Right ventricle myocardium superior (tissue), 1 donor: Measurements from ENCODE around the gene XDH. TPM values are rescaled to one million over a fixed set of nuclear protein-coding genes. Genes with fewer than 3 reads are reported as not detected.

Source experiments
- ATAC-seq: fragments of 200-7000 bp; cut with Tn5 transposase; one replicate; pipeline ENCODE4 v1.9.1; 2020; ENCODE audit warnings: mild to moderate bottlenecking; ENCODE audit not compliant: poor library complexity
- DNase-seq: peaks from one replicate; pipeline ENCODE4 v3.0.0-alpha.2; 2020
- intact Hi-C: fragments of 100-400 bp; cut with DNase I; formaldehyde crosslinking; loops from one replicate; pipeline ENCODE4 v1.11.2; 2022
- long read RNA-seq: library from polyadenylated mRNA; unstranded; transcript quantifications from one replicate; pipeline ENCODE4 v2.0.0, GENCODE V29; 2021
- total RNA-seq: library from RNA; stranded (reverse); fragmentation: NEBNext Ultra II Directional; extraction: Animal tissue kit (Norgen Biotek cat#: 25700); gene quantifications from one replicate; pipeline ENCODE4 v1.2.1, GENCODE V29; 2021
- donor health status: DM: no; HTN: yes; CAD: no; lungs with severe emphysema.

The XDH gene
- total RNA-seq: 0.13 TPM
- long read RNA-seq, partial matches to known transcripts: 1 of 1 reads
- long read RNA-seq, other reads (novel, unspliced or antisense): 0 of 1 reads

DNA sequence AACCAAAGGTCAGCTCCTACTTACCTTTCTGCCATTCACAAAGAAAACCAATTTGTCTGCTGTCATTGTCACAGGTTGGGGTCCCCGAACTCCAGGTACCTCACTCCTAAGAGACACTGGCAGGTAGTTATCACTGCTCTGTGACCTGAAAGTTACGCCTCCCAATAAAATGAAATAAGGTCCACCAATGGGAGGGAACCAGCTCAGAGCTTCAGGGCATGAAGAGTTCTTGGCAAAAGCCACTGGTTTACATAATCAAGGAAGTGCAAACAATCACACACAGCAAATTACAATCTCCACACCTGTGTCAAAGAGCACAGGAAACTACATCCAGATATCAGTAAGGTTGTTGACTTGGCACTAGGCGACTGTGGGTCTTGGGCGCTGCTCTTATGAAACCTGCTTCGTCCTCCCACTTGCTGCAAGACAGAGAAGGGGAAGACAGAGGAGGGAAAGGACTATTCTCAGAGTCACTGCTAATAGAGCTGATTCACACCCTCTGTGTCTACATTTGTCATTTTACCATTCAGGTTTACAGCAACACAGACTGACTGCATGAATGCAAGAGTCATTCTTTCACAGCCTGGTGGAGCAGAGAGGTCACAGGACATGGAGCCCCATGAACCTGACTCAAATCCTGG lies at the start of gene XDH:
TSS of gene XDH (minus strand) at position 142 of the 641 bp plus-strand sequence. CDS start at position 66, 76 bp downstream.
- DNase-seq: no peak
- intact Hi-C loops: no loop called here
- peak; percentile 25 for ATAC-seq

DNA sequence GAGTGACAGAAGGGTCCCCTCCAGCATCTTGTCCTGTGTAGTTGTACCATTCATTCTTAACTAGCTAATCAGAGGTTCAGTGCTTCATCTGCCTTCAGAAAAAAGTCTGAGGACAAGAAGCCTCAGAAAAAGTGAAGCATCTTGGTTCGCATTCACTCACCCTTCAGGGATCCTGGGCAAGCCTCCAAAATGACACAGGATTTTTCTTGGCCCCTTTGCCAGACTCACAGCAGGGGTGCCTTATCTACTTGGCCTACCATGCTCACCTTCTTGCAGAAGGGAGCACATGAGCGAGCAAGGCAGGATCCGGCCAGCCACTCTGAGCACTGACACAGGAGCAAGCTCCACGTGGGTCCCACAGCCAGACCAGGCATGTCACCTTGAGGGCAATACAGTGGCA lies 43.1 kb upstream of the XDH start:
- DNase-seq (no peak), ATAC-seq (no peak)
- intact Hi-C loops: no loop called here

DNA sequence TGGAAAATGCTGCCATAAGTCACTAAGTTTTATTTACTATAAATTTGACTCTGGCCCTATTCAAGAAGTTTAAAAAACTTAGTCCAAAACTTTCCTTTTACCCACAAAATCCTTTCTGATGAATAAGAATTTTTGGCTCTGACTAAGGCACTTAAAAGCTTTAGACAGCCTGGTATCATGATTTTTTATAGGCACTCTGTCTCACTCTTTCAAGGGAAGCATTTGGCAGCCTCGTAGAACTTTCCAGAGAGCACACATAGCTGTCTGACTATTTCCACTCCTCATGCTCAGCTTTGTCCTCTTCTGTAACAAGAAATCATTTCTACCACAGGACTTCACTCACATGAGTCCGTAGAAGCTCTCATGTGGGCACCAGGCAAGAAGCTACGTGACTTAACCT lies 32.3 kb upstream of the XDH start:
- DNase-seq: no peak

GRCh38 chr2:31442376-31442775 lies 27.8 kb upstream of the XDH start:
- intact Hi-C loops: no loop called here
- no peak for ATAC-seq

More for the DNA sequence above, 32.3 kb upstream of the XDH start:
- intact Hi-C loops: no loop called here
- ATAC-seq: no peak

DNA sequence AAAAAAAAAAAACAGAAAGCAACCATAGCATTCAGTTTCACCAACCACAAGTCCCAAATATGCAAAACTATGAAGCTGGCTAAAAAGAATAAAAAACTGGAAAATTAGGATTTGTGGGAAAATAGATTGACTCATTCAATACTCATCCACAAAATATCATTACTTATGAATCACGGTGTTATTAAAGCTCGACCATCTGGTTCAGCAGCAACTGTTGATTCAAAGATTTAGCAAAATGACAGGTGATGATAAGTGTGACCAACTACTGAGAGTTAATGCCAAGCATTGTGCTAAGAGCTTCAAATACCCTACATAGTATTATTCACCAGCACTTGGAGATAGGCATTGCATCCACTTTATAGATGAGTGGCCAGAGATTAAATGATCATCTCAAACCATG lies 26.2 kb upstream of the XDH start:
- intact Hi-C loops: no loop called here
- ATAC-seq: no peak

More at GRCh38 chr2:31442376-31442775, 27.8 kb upstream of the XDH start:
- no peak for DNase-seq

GRCh38 chr2:31434911-31435310 lies 20.4 kb upstream of the XDH start:
- intact Hi-C loops: no loop called here
- DNase-seq (no peak), ATAC-seq (no peak)

More for the DNA sequence above, 26.2 kb upstream of the XDH start:
- no peak for DNase-seq

DNA sequence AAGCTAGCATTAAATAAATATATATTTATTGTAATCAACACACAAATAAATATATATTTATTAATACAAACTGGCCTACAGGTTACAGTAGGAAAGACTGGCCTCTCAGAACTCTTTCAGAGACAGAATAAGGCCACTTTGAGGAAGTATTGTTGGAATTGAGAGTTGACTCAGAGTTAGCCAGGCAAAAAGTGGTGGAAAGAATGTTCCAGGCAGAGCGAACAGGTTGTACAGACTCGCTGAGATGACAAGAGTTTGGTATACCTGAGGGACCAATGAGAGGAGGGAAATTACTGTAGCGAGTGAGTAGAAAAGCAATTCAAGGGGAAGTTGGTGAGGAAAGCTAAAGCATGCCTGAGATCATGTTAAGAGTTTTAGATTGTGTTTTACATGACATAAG lies 19.0 kb upstream of the XDH start:
- DNase-seq (no peak), ATAC-seq (no peak)
- intact Hi-C loops: no loop called here

- intact Hi-C loops: no loop called here
- no peak for ATAC-seq
- no peak for DNase-seq
These were observed 16.1 kb upstream of the XDH start for GRCh38 chr2:31430439-31431165.

DNA sequence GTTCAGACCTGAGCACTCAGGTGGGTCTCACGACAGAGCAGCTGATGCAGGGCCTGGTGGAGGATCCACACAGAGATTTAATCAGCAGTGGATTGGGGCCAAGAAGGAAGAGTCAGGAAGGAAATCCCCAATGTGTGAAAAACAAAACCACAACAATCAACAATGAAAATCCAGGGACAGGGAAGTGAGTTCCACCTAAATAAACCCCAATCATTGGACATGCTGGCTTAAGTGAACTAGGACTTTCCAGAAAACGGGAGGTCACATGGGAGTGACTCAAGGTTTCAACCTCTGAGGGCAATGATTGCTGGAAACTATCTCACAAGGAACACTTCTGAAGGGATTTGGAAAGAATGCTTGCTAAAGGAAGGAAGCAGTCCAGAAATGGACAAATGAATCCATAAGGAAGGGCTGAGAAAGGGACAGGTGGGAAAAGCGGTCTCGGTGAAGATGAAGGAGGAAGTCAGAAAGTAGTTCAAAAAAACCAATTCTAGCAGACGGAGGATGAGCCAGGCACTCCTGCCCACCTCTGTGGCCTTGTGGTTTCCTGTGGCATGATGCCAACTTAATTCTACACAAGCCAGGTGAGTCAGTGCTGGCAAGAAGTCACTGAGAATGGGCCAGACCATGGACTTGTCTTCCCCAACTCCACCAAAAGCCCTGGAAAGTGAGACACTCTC lies 15.4 kb upstream of the XDH start:
- DNase-seq: no peak
- intact Hi-C loops: no loop called here

GRCh38 chr2:31429040-31429439 lies 14.5 kb upstream of the XDH start:
- ATAC-seq (no peak), DNase-seq (no peak)
- intact Hi-C loops: no loop called here

More for the DNA sequence above, 15.4 kb upstream of the XDH start:
- ATAC-seq: no peak

DNA sequence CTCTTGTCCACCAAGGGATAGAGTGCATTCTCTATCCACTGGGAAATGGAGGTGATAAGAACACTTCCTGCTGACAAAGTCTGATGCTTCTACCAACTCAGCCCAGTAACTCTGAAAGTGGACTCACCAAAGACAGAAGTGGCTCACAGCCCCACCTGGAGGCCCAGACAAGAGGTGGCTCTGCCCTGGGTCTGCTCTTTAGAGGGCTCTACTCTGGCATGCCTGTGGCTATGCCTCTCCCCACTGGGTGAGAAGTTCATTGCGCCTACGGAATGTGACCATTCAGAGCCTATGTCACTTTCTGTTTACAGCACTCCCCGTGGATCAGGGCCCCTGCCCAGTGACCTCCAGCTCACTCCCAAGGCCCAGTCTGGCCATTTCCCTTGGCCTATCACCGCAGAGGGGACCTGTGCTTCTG lies 13.5 kb upstream of the XDH start:
- DNase-seq (no peak), ATAC-seq (no peak)
- intact Hi-C loops: no loop called here

DNA sequence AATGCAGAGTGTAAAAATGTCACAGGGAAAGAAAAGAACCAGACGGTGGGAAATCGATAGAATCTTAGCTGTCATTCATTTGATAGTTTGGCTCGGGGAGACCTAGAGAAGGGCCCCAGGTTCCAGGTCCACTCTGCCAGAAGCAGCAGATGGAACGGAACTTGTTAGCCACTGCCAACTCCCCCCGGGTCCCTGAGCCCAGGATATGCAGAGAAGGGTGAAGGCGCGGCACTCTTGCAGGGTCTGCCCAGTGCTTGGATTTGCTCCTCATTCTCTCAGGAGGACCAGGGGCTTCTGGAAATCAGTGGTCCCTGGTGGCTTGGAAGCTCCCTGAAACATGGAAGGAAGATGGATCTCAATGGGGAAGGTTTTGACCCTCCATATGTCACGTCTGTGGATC lies 11.6 kb upstream of the XDH start:
- ATAC-seq (no peak), DNase-seq (no peak)
- intact Hi-C loops: no loop called here

- ATAC-seq: no peak
- no peak for DNase-seq
- intact Hi-C loops: no loop called here
These were observed 7.1 kb upstream of the XDH start for GRCh38 chr2:31421634-31422033.

DNA sequence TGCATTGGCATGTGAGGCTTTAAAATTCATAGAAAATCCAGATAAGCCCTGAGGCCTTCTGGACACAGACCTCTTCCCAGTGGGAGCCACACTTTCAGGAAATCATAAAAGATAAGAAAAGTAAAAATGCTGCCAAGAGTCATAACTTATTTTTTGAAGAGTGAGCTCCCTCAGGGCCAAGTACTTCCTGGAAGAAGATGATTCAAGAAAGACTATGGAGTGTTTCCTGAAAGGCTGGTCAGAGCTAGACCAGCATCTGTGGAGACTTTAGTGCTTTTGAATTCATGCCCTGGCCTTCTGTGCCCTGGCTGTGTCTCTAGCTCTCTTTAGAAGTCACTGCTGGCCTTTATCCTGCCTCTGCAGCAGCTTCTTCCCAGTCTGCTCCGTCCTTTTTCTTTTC lies 6.4 kb upstream of the XDH start:
- no peak for ATAC-seq
- intact Hi-C loops: no loop called here
- DNase-seq: no peak

DNA sequence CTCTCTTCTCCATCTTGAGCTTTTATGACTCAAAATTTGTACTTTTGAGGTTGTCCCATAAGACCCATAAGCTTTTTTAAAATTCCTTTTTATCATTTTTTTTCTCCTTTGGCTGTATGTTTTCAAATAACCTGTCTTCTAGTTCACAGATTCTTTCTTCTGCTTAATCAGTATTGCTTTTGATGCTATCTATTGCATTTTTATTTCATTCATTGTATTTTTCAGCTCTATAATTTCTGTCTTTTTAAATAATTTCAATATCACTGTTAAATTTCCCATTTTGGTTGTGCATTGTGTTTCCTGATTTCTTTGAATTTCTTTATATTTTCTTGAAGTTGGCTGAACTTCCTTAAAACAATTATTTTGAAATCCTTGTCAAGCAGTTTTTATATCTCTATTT lies 4.8 kb upstream of the XDH start:
- intact Hi-C loops: no loop called here
- DNase-seq: no peak
- no peak for ATAC-seq

- DNase-seq (no peak), ATAC-seq (no peak)
- intact Hi-C loops: no loop called here
These were observed 879 bp upstream of the XDH start for GRCh38 chr2:31415421-31415820.

GRCh38 chr2:31413862-31414550 lies 536 bp downstream of the XDH start:
- DNase-seq (no peak), ATAC-seq (peak; percentile 29)
- intact Hi-C loops: no loop called here

DNA sequence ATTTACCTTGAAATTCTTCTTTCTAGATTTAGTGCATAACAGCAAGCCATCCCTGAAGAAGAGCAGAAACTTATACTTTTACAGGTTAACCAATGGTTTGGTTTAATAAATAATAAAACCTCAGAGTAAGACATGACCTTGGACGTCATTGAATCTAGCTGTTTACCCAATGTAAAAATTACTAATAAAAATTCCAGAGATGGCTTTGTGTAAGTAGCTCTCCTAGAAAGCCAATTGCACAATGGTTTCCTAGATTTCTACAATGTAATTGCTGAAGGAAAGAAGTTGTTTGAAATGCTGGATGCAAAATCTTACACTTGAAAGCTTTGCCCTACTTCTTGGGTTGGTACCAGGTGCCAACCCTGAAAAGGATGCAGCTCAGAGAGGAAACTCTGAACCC lies 1.5 kb downstream of the XDH start:
- DNase-seq: no peak
- ATAC-seq: no peak
- intact Hi-C loops: no loop called here

DNA sequence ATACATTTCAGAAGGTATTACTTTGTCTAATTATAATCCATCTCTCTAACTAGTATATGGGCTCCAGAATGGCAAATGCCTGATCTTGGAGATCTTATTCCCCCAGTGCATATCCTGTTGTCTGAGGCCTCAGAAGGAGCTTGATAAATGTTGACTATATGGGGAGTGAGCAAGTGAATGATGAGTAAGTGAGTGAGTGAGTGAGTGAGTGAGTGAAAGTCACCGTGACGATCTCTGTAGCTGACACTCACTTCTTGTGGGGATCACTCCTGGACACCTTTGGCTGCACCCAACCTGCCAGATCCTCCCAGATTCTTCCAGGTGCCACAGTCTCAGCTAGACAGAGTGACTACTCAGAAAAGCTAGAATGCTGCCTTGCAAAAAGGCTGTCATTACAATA lies 2.8 kb downstream of the XDH start:
- no peak for DNase-seq
- intact Hi-C loops: no loop called here
- no peak for ATAC-seq
